HCT116 (cell line): ENCODE measurements around the gene ROMO1. TPM values are rescaled to one million over a fixed set of nuclear protein-coding genes. Genes with fewer than 3 reads are reported as not detected.

Experiments used
- ATAC-seq: fragments of 200-7000 bp; cut with Tn5 transposase; 2 replicates; pipeline ENCODE4 v1.9.1; 2020; ENCODE audit warnings: mild to moderate bottlenecking, moderate library complexity
- BruUV-seq: library from RNA; stranded (reverse); fragments of 400-500 nt; replicated peaks from 2 replicates; lab custom pipeline; 2021; lab: Mats Ljungman, UMichigan
- CTCF ChIA-PET: fragments of 300-600 bp; sonication (Branson Sonifier 250); formaldehyde crosslinking; loops from one replicate; lab custom pipeline; 2021; ENCODE audit warnings: antibody characterized with exemption; lab: Charles Lee
- POLR2A ChIA-PET: fragments of 300-600, 350-600 bp; sonication (Branson Sonifier 250); formaldehyde crosslinking; loops from one replicate; lab custom pipeline; 2021; ENCODE audit warnings: antibody characterized with exemption; lab: Charles Lee
- RAD21 ChIA-PET, 2 experiments: fragments of 300-600 bp; sonication (Branson Sonifier 250); formaldehyde crosslinking; loops; one replicate each; lab custom pipeline; 2023; ENCODE audit warnings: low total read pairs in 2 of 2; ENCODE audit not compliant: uncharacterized antibody in 2 of 2, unreplicated experiment in 2 of 2, low non-redundant PET in 1 of 2; lab: Charles Lee
- DNase-seq: peaks from one replicate; pipeline ENCODE4 v3.0.0-alpha.2; 2010; ENCODE audit warnings: low read depth, low spot score
- H2AFZ ChIP-seq: fragments of 200-600 bp; shearing (Covaris generic), sonication (generic); 2 replicates; pipeline ENCODE4 v1.6.1; 2017; ENCODE audit warnings: low read depth, mixed run types, mixed read lengths, antibody characterized with exemption, low read length; ENCODE audit not compliant: poor library complexity, severe bottlenecking
- H3K27ac ChIP-seq: 2 replicates; pipeline ENCODE4 v1.5.1; 2012; ENCODE audit warnings: low read depth, low read length
- H3K27me3 ChIP-seq: fragments of 200-600 bp; sonication (generic); 2 replicates; pipeline ENCODE4 v1.6.1; 2016; ENCODE audit warnings: mixed run types, low read length, mixed read lengths; ENCODE audit not compliant: insufficient read depth
- H3K36me3 ChIP-seq, 2 experiments: fragments of 200-500 bp in 1 of 2; fragments of 200-600 bp in 1 of 2; sonication (Bioruptor generic) in 1 of 2; sonication (generic) in 1 of 2; 2 replicates each; pipeline versions ENCODE4 v1.5.1 to v1.6.1; 2014 to 2016; ENCODE audit warnings: low read length in 2 of 2, inconsistent platforms in 1 of 2, mixed read lengths in 1 of 2, mixed run types in 1 of 2; ENCODE audit not compliant: insufficient read depth in 2 of 2, control insufficient read depth in 1 of 2
- H3K4me1 ChIP-seq, 2 experiments: fragments of 200-600 bp in 1 of 2; sonication (generic) in 1 of 2; 2 replicates each; pipeline versions ENCODE4 v1.5.1 to v1.6.1; 2012 to 2017; ENCODE audit warnings: low read length in 2 of 2, inconsistent platforms in 1 of 2, mild to moderate bottlenecking in 1 of 2, mixed read lengths in 1 of 2, mixed run types in 1 of 2, moderate library complexity in 1 of 2; ENCODE audit not compliant: insufficient read depth in 2 of 2, control insufficient read depth in 1 of 2
- H3K4me2 ChIP-seq: fragments of 200-600 bp; sonication (generic); 2 replicates; pipeline ENCODE4 v1.6.1; 2017; ENCODE audit warnings: mixed run types, low read length, mixed read lengths
- H3K4me3 ChIP-seq, 2 experiments: fragments of 200-600 bp in 1 of 2; sonication (generic) in 1 of 2; replicated peaks in 1 of 2; 2 replicates each; pipeline ENCODE4 v1.5.1; 2011 to 2016; ENCODE audit warnings: low read length in 2 of 2, control low read depth in 1 of 2, low read depth in 1 of 2, mild to moderate bottlenecking in 1 of 2, mixed read lengths in 1 of 2, mixed run types in 1 of 2
- H3K79me2 ChIP-seq: fragments of 200-600 bp; sonication (generic); 2 replicates; pipeline ENCODE4 v1.6.1; 2017; ENCODE audit warnings: mild to moderate bottlenecking, mixed run types, low read length, moderate library complexity, mixed read lengths; ENCODE audit not compliant: insufficient read depth
- H3K9ac ChIP-seq: fragments of 200-600 bp; sonication (generic); 2 replicates; pipeline ENCODE4 v1.6.1; 2016; ENCODE audit warnings: low read length, mixed read lengths
- H3K9me2 ChIP-seq: fragments of 200-600 bp; sonication (generic), shearing (Covaris generic); 2 replicates; pipeline ENCODE4 v1.6.1; 2017; ENCODE audit warnings: mixed run types, mild to moderate bottlenecking, moderate library complexity; ENCODE audit not compliant: insufficient read depth
- H3K9me3 ChIP-seq, 2 experiments: fragments of 200-500 bp in 1 of 2; fragments of 200-600 bp in 1 of 2; sonication (Bioruptor generic) in 1 of 2; sonication (generic) in 1 of 2; 2 replicates each; pipeline ENCODE4 v1.6.1; 2014 to 2017; ENCODE audit warnings: low read length in 2 of 2, mixed read lengths in 2 of 2, inconsistent platforms in 1 of 2, low read depth in 1 of 2, mild to moderate bottlenecking in 1 of 2, mixed run types in 1 of 2, moderate library complexity in 1 of 2; ENCODE audit not compliant: control insufficient read depth in 1 of 2, insufficient read depth in 1 of 2
- H4K20me1 ChIP-seq: fragments of 200-600 bp; sonication (generic), shearing (Covaris generic); 2 replicates; pipeline ENCODE4 v1.6.1; 2017; ENCODE audit warnings: mixed run types, mild to moderate bottlenecking, moderate library complexity; ENCODE audit not compliant: insufficient read depth
- ATF3 ChIP-seq: IDR thresholded peaks from 2 replicates; pipeline ENCODE4 v1.6.1; 2012
- CEBPB ChIP-seq: IDR thresholded peaks from 2 replicates; pipeline ENCODE4 v1.6.1; 2012; ENCODE audit warnings: low read depth
- CTCF ChIP-seq, 3 experiments: fragments of 200-600 bp in 1 of 3; sonication (generic) in 1 of 3; IDR thresholded peaks in 2 of 3; conservative IDR thresholded peaks in 1 of 3; 2 replicates each; pipeline ENCODE4 v1.5.1; 2012 to 2017; ENCODE audit warnings: low read depth in 2 of 3, low read length in 2 of 3, antibody characterized with exemption in 1 of 3, borderline replicate concordance in 1 of 3, control low read depth in 1 of 3, mild to moderate bottlenecking in 1 of 3, mixed read lengths in 1 of 3, mixed run types in 1 of 3, moderate library complexity in 1 of 3; ENCODE audit not compliant: insufficient read depth in 1 of 3
- ELF1 ChIP-seq: IDR thresholded peaks from 2 replicates; pipeline ENCODE4 v1.6.1; 2012; ENCODE audit warnings: low read depth, borderline replicate concordance
- FOSL1 ChIP-seq: IDR thresholded peaks from 2 replicates; pipeline ENCODE4 v1.6.1; 2012; ENCODE audit warnings: low read depth
- MAX ChIP-seq: IDR thresholded peaks from 2 replicates; pipeline ENCODE4 v1.6.1; 2012
- POLR2A ChIP-seq: IDR thresholded peaks from 2 replicates; pipeline ENCODE4 v1.7.0; 2011; ENCODE audit warnings: borderline replicate concordance; ENCODE audit not compliant: insufficient read depth, insufficient read length; ENCODE audit errors: extremely low read depth
- REST ChIP-seq: IDR thresholded peaks from 2 replicates; pipeline ENCODE4 v1.6.1; 2012; ENCODE audit warnings: low read depth
- SP1 ChIP-seq: IDR thresholded peaks from 2 replicates; pipeline ENCODE4 v1.6.1; 2012; ENCODE audit warnings: low read depth
- SRF ChIP-seq: IDR thresholded peaks from 2 replicates; pipeline ENCODE4 v1.6.1; 2012; ENCODE audit warnings: low read depth
- intact Hi-C: fragments of 100-400 bp; cut with micrococcal nuclease; formaldehyde crosslinking; loops from 2 replicates; pipeline ENCODE4 v1.10.0; 2022
- total RNA-seq: library from RNA; stranded (reverse); gene quantifications from one replicate; pipeline ENCODE4 v1.2.1, GENCODE V29; 2021; ENCODE audit not compliant: unreplicated experiment

ROMO1 gene
- total RNA-seq, 1 experiment from 2014 or later, result 167 TPM

- DNase-seq, result no peak
- no peak for TF ChIP-seq FOSL1
- no peak for TF ChIP-seq CTCF (IDR thresholded peaks at IDR 0.05 in 2 of 3, conservative IDR thresholded peaks at IDR 0.05 in 1 of 3; ENCODE audit: borderline replicate concordance in 1 of 3, insufficient read depth in 1 of 3, low read depth in 2 of 3, low read length in 2 of 3)
- no peak for TF ChIP-seq ELF1
- no peak for TF ChIP-seq MAX
- no peak for TF ChIP-seq POLR2A
- no peak for TF ChIP-seq SRF
- no peak for TF ChIP-seq ATF3
- no peak for TF ChIP-seq REST
- no peak for TF ChIP-seq SP1
- no peak for TF ChIP-seq CEBPB
- CTCF ChIA-PET, result no interaction called here
- BruUV-seq, result no TSS peak
- Histone ChIP-seq H3K9ac (no peak overlapping the region), H3K4me3 (no peak overlapping the region), H2AFZ (no peak overlapping the region), H3K9me3 (no peaks in the 10 kb centered on the region), H3K79me2 (no peaks in the 10 kb centered on the region), H3K4me2 (no peak overlapping the region), H4K20me1 (no peaks in the 10 kb centered on the region), H3K9me2 (no peaks in the 10 kb centered on the region), H3K4me1 (no peaks in the 10 kb centered on the region), H3K36me3 (peaks cover 14 to 20% of the 10 kb centered on the region in 2 experiments; a peak in 3 of 4 replicates), H3K27ac (no peak overlapping the region), H3K27me3 (no peaks in the 10 kb centered on the region)
- RAD21 ChIA-PET, result no interaction called here
- intact Hi-C loops, result no loop called here
- POLR2A ChIA-PET, result no interaction called here
- no peak for ATAC-seq
Measured at GRCh38 chr20:35674921-35675320, 24.3 kb upstream of the ROMO1 start.
